Breast epithelium (tissue), 4 donors: Measurements from ENCODE around the gene ABHD8. TPM values are rescaled to one million over a fixed set of nuclear protein-coding genes. Genes with fewer than 3 reads are reported as not detected.
"Not testable (repeated sequence)": the region's sequence is repeated elsewhere in the genome, so short reads cannot be mapped to it uniquely, and the experiment has no call there.

ENCODE experiments used
- DNase-seq, 2 donors: peaks; one replicate each; pipeline ENCODE4 v3.0.0-alpha.2; 2019; ENCODE audit warnings: low spot score in 2 of 2
- H3K27ac ChIP-seq, 2 donors: fragments of 200-600 bp; sonication (generic) in 1 of 2; one replicate each; pipeline ENCODE4 v1.5.1; 2016 to 2019; ENCODE audit warnings: mild to moderate bottlenecking in 1 of 2
- H3K27me3 ChIP-seq, 2 donors: fragments of 200-600 bp; sonication (generic) in 1 of 2; one replicate each; pipeline versions ENCODE4 v1.5.1 to v1.6.0; 2017 to 2019; ENCODE audit warnings: control low read depth in 1 of 2, mild to moderate bottlenecking in 1 of 2
- H3K36me3 ChIP-seq: fragments of 200-600 bp; one replicate; pipeline ENCODE4 v1.5.1; 2019
- H3K4me1 ChIP-seq, 2 donors: fragments of 200-600 bp; sonication (generic); one replicate each; pipeline ENCODE4 v1.5.1; 2016 to 2019; ENCODE audit warnings: control low read depth in 1 of 2
- H3K4me3 ChIP-seq, 3 donors: fragments of 200-600 bp; sonication (generic); 1 replicate in 2 of 3; 2 replicates in 1 of 3; pipeline ENCODE4 v1.5.1; 2016 to 2019; ENCODE audit warnings: mild to moderate bottlenecking in 3 of 3, moderate library complexity in 2 of 3
- H3K9me3 ChIP-seq, 2 donors: fragments of 200-600 bp; sonication (generic) in 1 of 2; one replicate each; pipeline ENCODE4 v1.5.1; 2016 to 2019; ENCODE audit warnings: control low read depth in 1 of 2
- CTCF ChIP-seq, 3 donors: fragments of 450-650 bp; IDR thresholded peaks; one replicate each; pipeline ENCODE4 v1.5.1; 2016 to 2017; ENCODE audit warnings: antibody characterized with exemption in 3 of 3, mild to moderate bottlenecking in 3 of 3, moderate library complexity in 3 of 3
- POLR2A ChIP-seq: fragments of 450-650 bp; IDR thresholded peaks from one replicate; pipeline ENCODE4 v1.6.1; 2016; ENCODE audit warnings: antibody characterized with exemption, mild to moderate bottlenecking, moderate library complexity
- POLR2AphosphoS5 ChIP-seq, 3 donors: sonication (generic); formaldehyde crosslinking; IDR thresholded peaks; one replicate each; pipeline ENCODE4 v1.6.1; 2017; ENCODE audit warnings: antibody characterized with exemption in 3 of 3
- intact Hi-C: fragments of 100-400 bp; cut with DNase I; formaldehyde crosslinking; loops from one replicate; pipeline ENCODE4 v1.15.1; 2023; ENCODE audit warnings: low total_unique reads
- total RNA-seq, 3 donors: library from RNA; depleted of rRNA; stranded (reverse); fragments of >200 nt; gene quantifications; one replicate each; pipeline ENCODE4 v1.1.0, GENCODE V29; 2016

Gene ABHD8
- total RNA-seq, 3 donors from 2014 or later: 6.7 to 14.4 (median 11.0) TPM

- peak overlapping the region; percentile 82 to 90 for H3K27ac ChIP-seq
- peak overlapping the region; percentile 70 to 81 (median 81) for H3K4me3 ChIP-seq
- H3K27me3 ChIP-seq: no peaks in the 10 kb centered on the region
- H3K36me3 ChIP-seq: no peaks in the 10 kb centered on the region
- peaks cover 0 to 31% of the 10 kb centered on the region in 2 donors for H3K4me1 ChIP-seq
- no peak for DNase-seq
- TF ChIP-seq POLR2A (no peak), CTCF (IDR thresholded peaks at IDR 0.05) (no peak), POLR2AphosphoS5 (IDR thresholded peaks at IDR 0.05) (no peak)
- H3K9me3 ChIP-seq: peaks cover 0 to 5% of the 10 kb centered on the region in 2 donors
- intact Hi-C loops: loop anchor here (10.0 kb wide), 1 partner anchor 82 kb away; no protein-coding TSS in a partner anchor
These were observed 646 bp downstream of the ABHD8 start for GRCh38 chr19:17302391-17303166.

- H3K27ac ChIP-seq: no peak overlapping the region
- no peak for DNase-seq
- no peak for TF ChIP-seq POLR2A
- no peak for TF ChIP-seq POLR2AphosphoS5 (IDR thresholded peaks at IDR 0.05)
- TF ChIP-seq CTCF (IDR thresholded peaks at IDR 0.05): no peak
- peaks cover 0 to 26% of the 10 kb centered on the region in 2 donors for H3K4me1 ChIP-seq
- H3K9me3 ChIP-seq: peaks cover 0 to 5% of the 10 kb centered on the region in 2 donors
- no peak overlapping the region for H3K4me3 ChIP-seq
- H3K27me3 ChIP-seq: no peaks in the 10 kb centered on the region
- intact Hi-C loops: loop anchor here (10.0 kb wide), 1 partner anchor 84 kb away; no protein-coding TSS in a partner anchor
- H3K36me3 ChIP-seq: no peaks in the 10 kb centered on the region
These were observed 2.1 kb downstream of the ABHD8 start for GRCh38 chr19:17300992-17301619.

- H3K27me3 ChIP-seq: no peaks in the 10 kb centered on the region
- H3K36me3 ChIP-seq: no peaks in the 10 kb centered on the region
- H3K27ac ChIP-seq: no peak overlapping the region
- TF ChIP-seq POLR2AphosphoS5 (IDR thresholded peaks at IDR 0.05) (no peak), POLR2A (no peak), CTCF (IDR thresholded peaks at IDR 0.05) (no peak)
- intact Hi-C loops: no loop called here
- no peak for DNase-seq
- H3K9me3 ChIP-seq: peaks cover 0 to 5% of the 10 kb centered on the region in 2 donors
- H3K4me3 ChIP-seq: no peak overlapping the region
- H3K4me1 ChIP-seq: no peaks in the 10 kb centered on the region
These were observed 6.2 kb downstream of the ABHD8 start for GRCh38 chr19:17296976-17297375.

GRCh38 chr19:17296273-17296672, 7.0 kb downstream of the ABHD8 start:
- no peaks in the 10 kb centered on the region for H3K36me3 ChIP-seq
- no peak for TF ChIP-seq CTCF (IDR thresholded peaks at IDR 0.05)
- TF ChIP-seq POLR2AphosphoS5 (IDR thresholded peaks at IDR 0.05): no peak
- TF ChIP-seq POLR2A: no peak
- DNase-seq: no peak
- intact Hi-C loops: no loop called here
- no peak overlapping the region for H3K27ac ChIP-seq
- H3K4me1 ChIP-seq: no peaks in the 10 kb centered on the region
- no peak overlapping the region for H3K4me3 ChIP-seq
- H3K9me3 ChIP-seq: peaks cover 0 to 5% of the 10 kb centered on the region in 2 donors
- H3K27me3 ChIP-seq: no peaks in the 10 kb centered on the region

- DNase-seq, H3K4me1 ChIP-seq, H3K4me3 ChIP-seq, intact Hi-C loops, H3K27ac ChIP-seq, H3K27me3 ChIP-seq, H3K36me3 ChIP-seq, H3K9me3 ChIP-seq: not testable (repeated sequence)
These were observed 7.7 kb downstream of the ABHD8 start for GRCh38 chr19:17295551-17295950.
